H1 (cell line): ENCODE data around the gene CEP192. TPM values are rescaled to one million over a fixed set of nuclear protein-coding genes. Genes with fewer than 3 reads are reported as not detected.

ENCODE experiments used
- CTCF ChIA-PET: fragments of 300-600 bp; sonication (Branson Sonifier 250); formaldehyde crosslinking; loops from one replicate; lab custom pipeline; 2021; ENCODE audit not compliant: partially characterized antibody; lab: Charles Lee
- POLR2A ChIA-PET: fragments of 300-600 bp; sonication (Branson Sonifier 250); formaldehyde crosslinking; loops from one replicate; lab custom pipeline; 2021; ENCODE audit warnings: inconsistent platforms; ENCODE audit not compliant: partially characterized antibody; lab: Charles Lee
- DNase-seq, 2 experiments: peaks; one replicate each; pipeline versions ENCODE4 v3.0.0 to v3.0.0-alpha.2; 2010 to 2022; ENCODE audit warnings: low spot score in 2 of 2, low read depth in 1 of 2, mixed read lengths in 1 of 2
- FAIRE-seq: peaks from 2 replicates; lab custom pipeline; 2011; peaks lifted over from hg19 to GRCh38; lab: Jason Lieb, UNC
- H2AFZ ChIP-seq: 2 replicates; pipeline ENCODE4 v1.8.1; 2012; ENCODE audit warnings: low read length, inconsistent platforms
- H2AK5ac ChIP-seq: 2 replicates; pipeline ENCODE4 v1.6.1; 2013; ENCODE audit warnings: low read depth, low read length
- H2BK120ac ChIP-seq: replicated peaks from 2 replicates; pipeline ENCODE3; 2013; ENCODE audit warnings: low read depth, low read length, inconsistent platforms
- H2BK12ac ChIP-seq: 2 replicates; pipeline ENCODE4 v1.6.1; 2013; ENCODE audit warnings: low read depth, low read length
- H2BK15ac ChIP-seq: 2 replicates; pipeline ENCODE4 v1.6.1; 2013; ENCODE audit warnings: low read length
- H2BK20ac ChIP-seq: 2 replicates; pipeline ENCODE4 v1.6.1; 2013; ENCODE audit warnings: low read length
- H2BK5ac ChIP-seq: 2 replicates; pipeline ENCODE4 v1.6.1; 2013; ENCODE audit warnings: low read depth, low read length
- H3K14ac ChIP-seq: 2 replicates; pipeline ENCODE4 v1.6.1; 2013; ENCODE audit warnings: inconsistent platforms; ENCODE audit not compliant: insufficient read length
- H3K18ac ChIP-seq: 2 replicates; pipeline ENCODE4 v1.6.1; 2013; ENCODE audit warnings: low read length; ENCODE audit errors: extremely low read depth
- H3K23ac ChIP-seq: 2 replicates; pipeline ENCODE4 v1.6.1; 2013; ENCODE audit warnings: inconsistent platforms; ENCODE audit not compliant: insufficient read length
- H3K23me2 ChIP-seq: 2 replicates; pipeline ENCODE4 v1.6.1; 2013; ENCODE audit warnings: low read depth, low read length
- H3K27ac ChIP-seq: 2 replicates; pipeline ENCODE4 v1.6.1; 2011; ENCODE audit warnings: low read depth, low read length, inconsistent platforms
- H3K27me3 ChIP-seq, 4 experiments: replicated peaks in 1 of 4; 1 replicate in 1 of 4; 2 replicates in 3 of 4; pipeline versions ENCODE4 v1.6.1 to v1.8.1; 2011 to 2013; ENCODE audit warnings: low read length in 3 of 4, mild to moderate bottlenecking in 3 of 4, inconsistent platforms in 2 of 4, mixed read lengths in 2 of 4, moderate library complexity in 1 of 4; ENCODE audit not compliant: control insufficient read depth in 3 of 4, insufficient read depth in 3 of 4; ENCODE audit errors: extremely low read depth in 1 of 4
- H3K36me3 ChIP-seq, 4 experiments: 2 replicates each; pipeline versions ENCODE4 v1.6.1 to v1.8.1; 2011 to 2013; ENCODE audit warnings: mild to moderate bottlenecking in 4 of 4, low read length in 3 of 4, moderate library complexity in 2 of 4, control low read depth in 1 of 4, inconsistent platforms in 1 of 4; ENCODE audit not compliant: insufficient read depth in 4 of 4, control insufficient read depth in 2 of 4
- H3K4ac ChIP-seq: replicated peaks from 2 replicates; pipeline ENCODE3; 2013; ENCODE audit warnings: low read length, low read depth, mixed read lengths, inconsistent platforms; ENCODE audit not compliant: insufficient read length
- H3K4me1 ChIP-seq, 4 experiments: replicated peaks in 1 of 4; 1 replicate in 1 of 4; 2 replicates in 3 of 4; pipeline versions ENCODE4 v1.6.1 to v1.8.1; 2011 to 2013; ENCODE audit warnings: low read length in 3 of 4, inconsistent platforms in 2 of 4, mixed read lengths in 1 of 4; ENCODE audit not compliant: insufficient read depth in 4 of 4, control insufficient read depth in 3 of 4
- H3K4me2 ChIP-seq, 2 experiments: 2 replicates each; pipeline versions ENCODE4 v1.6.1 to v1.8.1; 2011 to 2013; ENCODE audit warnings: low read depth in 2 of 2, low read length in 2 of 2, control low read depth in 1 of 2, inconsistent platforms in 1 of 2, mild to moderate bottlenecking in 1 of 2; ENCODE audit not compliant: insufficient read depth in 1 of 2
- H3K4me3 ChIP-seq, 4 experiments: fragments of 200-600, 300-600 bp in 1 of 4; sonication (generic), shearing (Covaris generic), sonication (Bioruptor Twin) in 1 of 4; 2 replicates each; pipeline versions ENCODE4 v1.5.1 to v1.8.1; 2011 to 2016; ENCODE audit warnings: low read length in 4 of 4, low read depth in 3 of 4, control low read depth in 2 of 4, inconsistent platforms in 2 of 4, mild to moderate bottlenecking in 2 of 4, mixed read lengths in 1 of 4, moderate library complexity in 1 of 4; ENCODE audit not compliant: insufficient read depth in 2 of 4; ENCODE audit errors: extremely low read depth in 1 of 4
- H3K56ac ChIP-seq: replicated peaks from 2 replicates; pipeline ENCODE3; 2013; ENCODE audit warnings: low read depth, mild to moderate bottlenecking, mixed read lengths, low read length, inconsistent platforms; ENCODE audit not compliant: insufficient read length
- H3K79me1 ChIP-seq: 2 replicates; pipeline ENCODE4 v1.6.1; 2013; ENCODE audit warnings: low read depth, low read length, control low read depth
- H3K79me2 ChIP-seq, 2 experiments: 2 replicates each; pipeline versions ENCODE4 v1.6.1 to v1.8.1; 2012 to 2013; ENCODE audit warnings: low read length in 2 of 2, mild to moderate bottlenecking in 2 of 2, inconsistent platforms in 1 of 2; ENCODE audit not compliant: insufficient read depth in 2 of 2, control insufficient read depth in 1 of 2
- H3K9ac ChIP-seq, 4 experiments: replicated peaks in 1 of 4; 1 replicate in 1 of 4; 2 replicates in 3 of 4; pipeline versions ENCODE4 v1.6.1 to v1.8.1; 2011 to 2013; ENCODE audit warnings: low read depth in 3 of 4, low read length in 3 of 4, control low read depth in 2 of 4, mild to moderate bottlenecking in 2 of 4, moderate library complexity in 2 of 4, inconsistent platforms in 1 of 4; ENCODE audit errors: extremely low read depth in 1 of 4
- H3K9me3 ChIP-seq, 2 experiments: 2 replicates each; pipeline versions ENCODE4 v1.6.1 to v1.8.1; 2012 to 2013; ENCODE audit warnings: mild to moderate bottlenecking in 2 of 2, moderate library complexity in 2 of 2, control low read depth in 1 of 2, inconsistent platforms in 1 of 2, low read depth in 1 of 2, low read length in 1 of 2, mixed read lengths in 1 of 2; ENCODE audit not compliant: insufficient read depth in 2 of 2
- H4K20me1 ChIP-seq, 2 experiments: replicated peaks in 1 of 2; 2 replicates each; pipeline versions ENCODE3 to v1.8.1; 2011 to 2013; ENCODE audit warnings: inconsistent platforms in 2 of 2, low read length in 2 of 2, mild to moderate bottlenecking in 1 of 2; ENCODE audit not compliant: insufficient read depth in 2 of 2, control insufficient read depth in 1 of 2
- H4K5ac ChIP-seq: 2 replicates; pipeline ENCODE4 v1.6.1; 2013; ENCODE audit warnings: low read length, low read depth, mixed read lengths, inconsistent platforms; ENCODE audit not compliant: insufficient read length
- H4K8ac ChIP-seq: 2 replicates; pipeline ENCODE4 v1.8.0; 2013; ENCODE audit warnings: mild to moderate bottlenecking, moderate library complexity, low read length, inconsistent platforms; ENCODE audit not compliant: insufficient read depth; ENCODE audit errors: extremely low read depth
- H4K91ac ChIP-seq: replicated peaks from 2 replicates; pipeline ENCODE3; 2013; ENCODE audit warnings: low read length, mixed read lengths, inconsistent platforms; ENCODE audit not compliant: insufficient read length
- CHD2 ChIP-seq: IDR thresholded peaks from 2 replicates; pipeline ENCODE4 v1.6.1; 2012; ENCODE audit warnings: low read length, improper control_type of control experiment
- SIRT6 ChIP-seq: IDR thresholded peaks from one replicate; pipeline ENCODE4 v1.7.1; 2012; ENCODE audit warnings: low read length, inconsistent platforms
- SP4 ChIP-seq: IDR thresholded peaks from 2 replicates; pipeline ENCODE4 v1.6.1; 2012; ENCODE audit warnings: low read length, inconsistent platforms
- TBP ChIP-seq: IDR thresholded peaks from 2 replicates; pipeline ENCODE4 v1.6.1; 2011; ENCODE audit warnings: low read depth, low read length, improper control_type of control experiment
- WGBS, 2 experiments: shearing (Covaris generic) in 1 of 2; methylation state at CpG; one replicate each; pipeline versions ENCODE4 v1.1.6 to v1.1.7; 2013 to 2015; ENCODE audit warnings: low lambda C conversion rate in 2 of 2, mixed read lengths in 2 of 2, inconsistent platforms in 1 of 2, low coverage in 1 of 2, missing lambda C conversion rate in 1 of 2; ENCODE audit not compliant: insufficient replicate concordance in 2 of 2, insufficient coverage in 1 of 2, insufficient read length in 1 of 2; ENCODE audit errors: extremely low coverage in 1 of 2, missing lambda C conversion rate in 1 of 2; 5-methylcytosine and 5-hydroxymethylcytosine counted together
- polyA plus RNA-seq, 7 experiments: library from polyadenylated mRNA; depleted of rRNA in 3 of 7; stranded (reverse) in 5 of 7; unstranded in 2 of 7; fragments of >200 nt in 5 of 7; fragments of 200-250 nt in 2 of 7; gene quantifications; 1 replicate in 5 of 7; 2 replicates in 1 of 7; 4 replicates in 1 of 7; pipeline versions ENCODE4 v1.2.1 to v1.2.3, GENCODE V29; 2011 to 2013; ENCODE audit warnings: missing spikeins in 2 of 7, mixed read lengths in 2 of 7
- total RNA-seq: library from RNA; stranded (reverse); fragmentation: NEBNext Ultra II Directional; extraction: Animal tissue kit (Norgen Biotek cat#: 25700); gene quantifications from 2 replicates; pipeline ENCODE4 v1.2.1, GENCODE V29; 2021

The CEP192 gene
- total and polyA plus RNA-seq, 2 of the 8 experiments (the other 6 are each of a cell fraction or from before 2014, with no cell fraction given): 13.4 to 23.1 TPM

- Histone ChIP-seq H3K9me3 (no peaks in the 10 kb centered on the region), H2BK15ac (no peak overlapping the region), H4K8ac (no peak overlapping the region), H4K20me1 (peaks cover 0 to 4% of the 10 kb centered on the region in 2 experiments), H3K9ac (no peak overlapping the region), H2BK5ac (no peak overlapping the region), H2BK20ac (no peak overlapping the region), H3K4ac (no peak overlapping the region), H3K23me2 (no peaks in the 10 kb centered on the region), H2AFZ (no peak overlapping the region), H3K56ac (no peak overlapping the region), H3K79me1 (no peaks in the 10 kb centered on the region), H4K5ac (no peak overlapping the region), H3K27ac (no peak overlapping the region), H2BK12ac (no peak overlapping the region), H3K4me2 (no peak overlapping the region), H4K91ac (no peak overlapping the region), H3K4me1 (no peaks in the 10 kb centered on the region), H2AK5ac (no peak overlapping the region), H2BK120ac (no peak overlapping the region), H3K14ac (no peak overlapping the region), H3K4me3 (no peak overlapping the region), H3K27me3 (no peaks in the 10 kb centered on the region), H3K79me2 (no peaks in the 10 kb centered on the region), H3K18ac (no peak overlapping the region), H3K23ac (no peak overlapping the region), H3K36me3 (peaks cover 13 to 55% (median 27%) of the 10 kb centered on the region in 4 experiments; a peak in 7 of 8 replicates)
- WGBS, 2 experiments: 96% methylated on average over 2 of the region's 2 CpGs; no CpG with 5 or more reads in 1 of the 2 experiments
- FAIRE-seq: no peak
- POLR2A ChIA-PET: no interaction called here
- DNase-seq: no peak
- CTCF ChIA-PET: no interaction called here
- TF ChIP-seq CHD2 (no peak), SIRT6 (no peak), SP4 (no peak), TBP (no peak)
Measured at GRCh38 chr18:13017247-13017875, 26.2 kb downstream of the CEP192 start.
